MM.1S (cell line): Measurements from ENCODE around the gene SLC22A8.

Experiments
- CTCF ChIP-seq: fragments of 300-600 bp; sonication (generic); IDR thresholded peaks from 2 replicates; pipeline ENCODE4 v1.5.1; 2016; ENCODE audit warnings: antibody characterized with exemption, low read length, mixed read lengths
- EZH2 ChIP-seq: fragments of 300-600 bp; sonication (generic); optimal IDR thresholded peaks from 2 replicates; pipeline ENCODE3; 2017; ENCODE audit warnings: low read depth, mild to moderate bottlenecking, antibody characterized with exemption, low read length, mixed read lengths
- EZH2phosphoT487 ChIP-seq: fragments of 300-600 bp; sonication (generic); IDR thresholded peaks from 2 replicates; pipeline ENCODE4 v1.6.1; 2018; ENCODE audit warnings: antibody characterized with exemption, low read length

GRCh38 chr11:62985041-62985750, 30.4 kb downstream of the SLC22A8 start:
- no peak for TF ChIP-seq CTCF
- no peak for TF ChIP-seq EZH2
- no peak for TF ChIP-seq EZH2phosphoT487
